ENCODE results near the gene DYNC1I2. TPM values are rescaled to one million over a fixed set of nuclear protein-coding genes. Genes with fewer than 3 reads are reported as not detected.

DYNC1I2 gene
- total and polyA plus RNA-seq, 2 experiments from 2014 or later: 79.4 to 102 TPM

- H3K4me3 ChIP-seq: no peak overlapping the region
- H3K27ac ChIP-seq (ENCODE audit: low read depth): no peak overlapping the region
- no peak for ATAC-seq
- Mint-ChIP-seq H3K4me1 (peaks cover 2% of the 10 kb centered on the region; the same call in 1 of the 3 replicates), H3K9me3 (no peaks in the 10 kb centered on the region), H3K27ac (no peak overlapping the region), H3K4me3 (no peak overlapping the region), H3K36me3 (ENCODE audit: low read depth) (peaks cover 31% of the 10 kb centered on the region), H3K27me3 (ENCODE audit: insufficient read depth, low read depth, poor library complexity) (no peaks in the 10 kb centered on the region)
- H3K4me1 ChIP-seq (ENCODE audit: insufficient read depth): no peaks in the 10 kb centered on the region
- H3F3A ChIP-seq (replicated peaks; ENCODE audit: low read depth): no peaks in the 10 kb centered on the region
- H3K9me2 ChIP-seq (ENCODE audit: insufficient read depth): no peaks in the 10 kb centered on the region
- H3K36me3 ChIP-seq (ENCODE audit: insufficient read depth): peaks cover 32% of the 10 kb centered on the region; the same call in 1 of the 2 replicates
- DNase-seq (ENCODE audit: low spot score): no peak
- no peak overlapping the region for H3K4me2 ChIP-seq
- no peaks in the 10 kb centered on the region for H3K79me2 ChIP-seq (replicated peaks; ENCODE audit: insufficient read depth)
- H3K27me3 ChIP-seq (ENCODE audit: insufficient read depth): no peaks in the 10 kb centered on the region
- no peaks in the 10 kb centered on the region for H4K20me1 ChIP-seq (replicated peaks; ENCODE audit: insufficient read depth)
- no peak overlapping the region for H2AFZ ChIP-seq
- no peak for TF ChIP-seq EZH2phosphoT487 (IDR thresholded peaks at IDR 0.05; ENCODE audit: unreplicated experiment)
- TF ChIP-seq POLR2AphosphoS5 (IDR thresholded peaks at IDR 0.05; ENCODE audit: low read depth): no peak
- TF ChIP-seq CTCF (conservative IDR thresholded peaks at IDR 0.05; ENCODE audit: low read depth in 2 of 2): no peak
- no peak for TF ChIP-seq ZNF331 (CRISPR knock-in tag; IDR thresholded peaks at IDR 0.05; ENCODE audit: low read depth)
- TF ChIP-seq ZNF114 (CRISPR knock-in tag; IDR thresholded peaks at IDR 0.05): no peak
- TF ChIP-seq STAT1 (IDR thresholded peaks at IDR 0.05; ENCODE audit: unreplicated experiment): no peak
- no peak for TF ChIP-seq REST (IDR thresholded peaks at IDR 0.05; ENCODE audit: unreplicated experiment)
Observed at GRCh38 chr2:171728989-171729951, 42.0 kb downstream of the DYNC1I2 start.

- Mint-ChIP-seq H3K36me3 (ENCODE audit: low read depth) (peaks cover 31% of the 10 kb centered on the region), H3K4me3 (no peak overlapping the region), H3K27ac (no peak overlapping the region), H3K4me1 (no peaks in the 10 kb centered on the region), H3K27me3 (ENCODE audit: insufficient read depth, low read depth, poor library complexity) (no peaks in the 10 kb centered on the region), H3K9me3 (no peaks in the 10 kb centered on the region)
- H3K9me2 ChIP-seq (ENCODE audit: insufficient read depth): no peaks in the 10 kb centered on the region
- DNase-seq (ENCODE audit: low spot score): no peak
- peaks cover 32% of the 10 kb centered on the region; the same call in 1 of the 2 replicates for H3K36me3 ChIP-seq (ENCODE audit: insufficient read depth)
- H3K27ac ChIP-seq (ENCODE audit: low read depth): no peak overlapping the region
- H3K4me3 ChIP-seq: no peak overlapping the region
- H4K20me1 ChIP-seq (replicated peaks; ENCODE audit: insufficient read depth): no peaks in the 10 kb centered on the region
- no peak overlapping the region for H3K4me2 ChIP-seq
- no peak overlapping the region for H2AFZ ChIP-seq
- no peaks in the 10 kb centered on the region for H3K27me3 ChIP-seq (ENCODE audit: insufficient read depth)
- ATAC-seq: no peak
- H3K4me1 ChIP-seq (ENCODE audit: insufficient read depth): no peaks in the 10 kb centered on the region
- TF ChIP-seq ZNF331 (CRISPR knock-in tag; IDR thresholded peaks at IDR 0.05; ENCODE audit: low read depth) (no peak), ETS1 (IDR thresholded peaks at IDR 0.05) (no peak), POLR2AphosphoS5 (IDR thresholded peaks at IDR 0.05; ENCODE audit: low read depth) (no peak), CTCF (conservative IDR thresholded peaks at IDR 0.05; ENCODE audit: low read depth in 2 of 2) (no peak), JUNB (IDR thresholded peaks at IDR 0.05; ENCODE audit: unreplicated experiment) (no peak)
- no peaks in the 10 kb centered on the region for H3F3A ChIP-seq (replicated peaks; ENCODE audit: low read depth)
- H3K79me2 ChIP-seq (replicated peaks; ENCODE audit: insufficient read depth): no peaks in the 10 kb centered on the region
Observed at GRCh38 chr2:171729952-171730317, 42.7 kb downstream of the DYNC1I2 start.

Data from GM23338 (cell line).